Astrocyte (in vitro differentiated cells and primary cell): ENCODE results near the gene LRRC9.

Experiments used
- CTCF ChIP-seq: IDR thresholded peaks from 2 replicates; pipeline ENCODE4 v1.5.1; 2011; ENCODE audit warnings: low read depth, mild to moderate bottlenecking, inconsistent platforms, low read length, moderate library complexity; ENCODE audit not compliant: insufficient read depth
- EZH2 ChIP-seq: IDR thresholded peaks from 2 replicates; pipeline ENCODE4 v1.6.1; 2012; ENCODE audit warnings: mild to moderate bottlenecking, low read length, inconsistent platforms; ENCODE audit not compliant: insufficient read depth

GRCh38 chr14:60106339-60106738, 186.4 kb downstream of the LRRC9 start:
- TF ChIP-seq CTCF, result no peak
- TF ChIP-seq EZH2, result no peak
